ENCODE results near the gene AGBL4.

AGBL4 gene

DNA sequence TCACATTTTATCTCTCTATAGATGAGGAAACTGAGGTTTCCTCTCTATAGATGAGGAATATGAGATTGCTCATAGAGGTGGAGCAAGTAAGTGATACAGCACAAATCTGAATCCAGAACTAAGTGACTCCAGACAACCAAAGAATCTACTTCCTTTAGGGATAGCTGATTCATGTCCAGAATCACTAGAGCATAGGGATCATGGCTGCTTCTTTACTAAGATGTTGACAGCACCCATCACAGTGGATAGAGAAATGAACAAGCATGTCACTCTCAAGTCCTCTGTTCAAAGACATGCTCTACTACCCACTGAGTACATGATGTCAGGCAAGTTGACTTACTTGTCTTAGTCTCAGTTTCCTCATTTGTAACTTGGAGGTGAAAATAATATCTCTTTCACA lies 1435.7 kb downstream of the AGBL4 start:
- H3K9me3 ChIP-seq (ENCODE audit: control insufficient read depth, insufficient read depth, low read length) = no peaks in the 10 kb centered on the region
- no peaks in the 10 kb centered on the region for H3K36me3 ChIP-seq (ENCODE audit: insufficient read depth, low read length)
- no peak overlapping the region for H3K9ac ChIP-seq (ENCODE audit: low read depth, low read length)
- no peaks in the 10 kb centered on the region for H3K4me1 ChIP-seq (ENCODE audit: insufficient read depth, low read length)

GRCh38 chr1:48582408-48582807 lies 1441.3 kb downstream of the AGBL4 start:
- no peaks in the 10 kb centered on the region for H3K36me3 ChIP-seq (ENCODE audit: insufficient read depth, low read length)
- no peak overlapping the region for H3K9ac ChIP-seq (ENCODE audit: low read depth, low read length)
- no peaks in the 10 kb centered on the region for H3K4me1 ChIP-seq (ENCODE audit: insufficient read depth, low read length)
- H3K9me3 ChIP-seq (ENCODE audit: control insufficient read depth, insufficient read depth, low read length) = no peaks in the 10 kb centered on the region

- no peaks in the 10 kb centered on the region for H3K4me1 ChIP-seq (ENCODE audit: insufficient read depth, low read length)
- no peaks in the 10 kb centered on the region for H3K9me3 ChIP-seq (ENCODE audit: control insufficient read depth, insufficient read depth, low read length)
- no peaks in the 10 kb centered on the region for H3K36me3 ChIP-seq (ENCODE audit: insufficient read depth, low read length)
- no peak overlapping the region for H3K9ac ChIP-seq (ENCODE audit: low read depth, low read length)
Observed at GRCh38 chr1:48581270-48581669, 1442.5 kb downstream of the AGBL4 start.

DNA sequence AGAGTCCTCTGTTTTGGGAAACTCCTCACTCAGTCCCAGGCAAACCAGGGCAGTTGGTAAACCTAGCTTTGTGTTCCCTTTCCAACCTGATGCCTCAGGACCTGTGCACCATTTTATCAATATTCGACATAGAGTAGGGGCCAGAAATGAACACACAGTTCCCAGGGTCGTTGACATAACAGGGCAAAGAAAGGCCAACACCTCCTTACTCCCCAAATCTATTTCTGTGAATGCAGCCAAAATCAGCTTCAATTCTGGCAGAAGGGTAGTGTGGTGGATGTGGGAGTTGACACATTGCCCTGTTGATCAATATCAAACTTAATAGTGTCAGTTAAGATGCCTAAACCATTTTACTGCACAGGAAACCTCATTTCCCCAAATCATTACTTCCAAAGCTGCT lies 1447.2 kb downstream of the AGBL4 start:
- Histone ChIP-seq H3K9ac (ENCODE audit: low read depth, low read length) (no peak overlapping the region), H3K36me3 (ENCODE audit: insufficient read depth, low read length) (no peaks in the 10 kb centered on the region), H3K4me1 (ENCODE audit: insufficient read depth, low read length) (no peaks in the 10 kb centered on the region; the same call in 1 of the 2 replicates), H3K9me3 (ENCODE audit: control insufficient read depth, insufficient read depth, low read length) (no peaks in the 10 kb centered on the region)

DNA sequence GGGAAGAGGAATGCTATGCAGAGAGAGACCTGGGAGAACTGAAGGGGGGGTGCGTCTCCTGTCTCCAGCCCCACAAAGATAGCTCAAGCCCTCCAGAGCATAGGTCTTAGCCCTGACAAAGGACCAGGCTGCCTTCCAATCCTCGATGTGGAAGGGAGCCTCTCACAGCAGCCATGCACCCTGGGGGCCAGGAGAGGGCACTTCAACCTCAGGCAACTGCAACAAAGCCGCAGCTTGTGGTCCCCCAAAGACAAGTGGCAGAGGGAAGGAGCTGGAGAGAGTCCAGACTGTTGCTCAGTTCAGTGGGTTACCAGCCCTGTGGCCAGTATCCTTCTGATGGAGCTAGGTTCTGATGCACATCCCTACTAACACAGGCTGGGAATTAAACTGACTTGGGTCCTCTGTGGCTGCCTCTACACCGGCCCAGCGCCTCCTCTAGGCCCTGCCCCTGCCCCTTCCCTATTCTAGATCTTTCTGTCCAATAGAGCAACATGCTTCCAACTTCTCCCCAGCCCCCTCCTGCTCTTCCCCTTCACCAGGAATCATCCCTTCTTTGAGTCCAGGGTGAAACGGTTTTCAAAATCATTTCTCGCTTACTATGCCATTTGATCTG lies 1451.0 kb downstream of the AGBL4 start:
- Histone ChIP-seq H3K4me1 (ENCODE audit: insufficient read depth, low read length) (peaks cover 3% of the 10 kb centered on the region; the same call in 1 of the 2 replicates), H3K9ac (ENCODE audit: low read depth, low read length) (no peak overlapping the region), H3K36me3 (ENCODE audit: insufficient read depth, low read length) (no peaks in the 10 kb centered on the region), H3K9me3 (ENCODE audit: control insufficient read depth, insufficient read depth, low read length) (no peaks in the 10 kb centered on the region)

DNA sequence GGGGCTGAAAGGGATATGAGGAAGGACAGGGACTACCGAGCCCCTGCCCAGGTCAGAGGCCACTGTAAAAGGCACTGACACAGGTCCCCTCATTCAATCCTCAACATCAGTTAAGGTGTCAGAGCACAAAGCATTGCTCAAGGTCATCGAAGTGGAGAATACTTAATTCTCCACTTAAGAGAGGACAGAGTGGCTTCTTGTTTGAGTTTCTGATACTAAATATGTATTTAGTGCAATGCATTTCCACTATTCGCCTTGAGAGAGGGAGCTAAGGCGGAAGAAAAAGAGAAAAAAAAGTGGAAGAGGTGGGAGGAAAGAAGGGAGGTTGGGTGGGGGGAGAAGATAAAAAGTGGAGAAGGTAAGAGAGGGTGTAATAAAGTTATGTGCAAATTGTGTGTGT lies 1451.6 kb downstream of the AGBL4 start:
- no peaks in the 10 kb centered on the region for H3K9me3 ChIP-seq (ENCODE audit: control insufficient read depth, insufficient read depth, low read length)
- H3K9ac ChIP-seq (ENCODE audit: low read depth, low read length) = no peak overlapping the region
- peaks cover 3% of the 10 kb centered on the region; the same call in 1 of the 2 replicates for H3K4me1 ChIP-seq (ENCODE audit: insufficient read depth, low read length)
- H3K36me3 ChIP-seq (ENCODE audit: insufficient read depth, low read length) = no peaks in the 10 kb centered on the region

GRCh38 chr1:48571303-48571987 lies 1452.3 kb downstream of the AGBL4 start:
- H3K36me3 ChIP-seq (ENCODE audit: insufficient read depth, low read length) = no peaks in the 10 kb centered on the region
- no peaks in the 10 kb centered on the region for H3K9me3 ChIP-seq (ENCODE audit: control insufficient read depth, insufficient read depth, low read length)
- H3K9ac ChIP-seq (ENCODE audit: low read depth, low read length) = no peak overlapping the region
- H3K4me1 ChIP-seq (ENCODE audit: insufficient read depth, low read length) = peaks cover 3% of the 10 kb centered on the region; the same call in 1 of the 2 replicates

DNA sequence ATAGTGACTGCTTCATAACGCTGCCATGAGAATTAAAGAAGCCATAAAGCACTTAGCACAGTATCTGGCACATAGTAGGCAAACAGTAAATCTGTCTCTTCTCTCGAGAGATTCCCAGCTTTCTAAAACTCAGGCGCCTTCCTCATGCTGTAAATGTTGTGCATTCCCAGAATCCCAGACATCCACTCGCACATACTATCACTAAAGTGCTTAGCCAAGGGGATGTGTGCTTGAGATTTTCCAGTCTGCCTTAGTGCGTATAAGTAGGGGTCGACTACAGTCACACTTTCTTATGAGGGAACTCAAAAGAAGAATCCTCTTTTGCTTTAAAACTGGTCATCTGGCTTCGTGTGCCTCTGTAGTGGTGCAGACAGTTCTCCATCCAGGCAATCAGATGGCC lies 1453.2 kb downstream of the AGBL4 start:
- H3K4me1 ChIP-seq (ENCODE audit: insufficient read depth, low read length) = peaks cover 3% of the 10 kb centered on the region; the same call in 1 of the 2 replicates
- H3K9ac ChIP-seq (ENCODE audit: low read depth, low read length) = no peak overlapping the region
- H3K36me3 ChIP-seq (ENCODE audit: insufficient read depth, low read length) = no peaks in the 10 kb centered on the region
- H3K9me3 ChIP-seq (ENCODE audit: control insufficient read depth, insufficient read depth, low read length) = no peaks in the 10 kb centered on the region

- H3K36me3 ChIP-seq (ENCODE audit: insufficient read depth, low read length) = no peaks in the 10 kb centered on the region
- H3K4me1 ChIP-seq (ENCODE audit: insufficient read depth, low read length) = peaks cover 4% of the 10 kb centered on the region; the same call in 1 of the 2 replicates
- H3K9ac ChIP-seq (ENCODE audit: low read depth, low read length) = no peak overlapping the region
- H3K9me3 ChIP-seq (ENCODE audit: control insufficient read depth, insufficient read depth, low read length) = no peaks in the 10 kb centered on the region
Observed at GRCh38 chr1:48568501-48568900, 1455.3 kb downstream of the AGBL4 start.

GRCh38 chr1:48566492-48566891 lies 1457.3 kb downstream of the AGBL4 start:
- H3K36me3 ChIP-seq (ENCODE audit: insufficient read depth, low read length) = no peaks in the 10 kb centered on the region
- no peak overlapping the region for H3K9ac ChIP-seq (ENCODE audit: low read depth, low read length)
- no peaks in the 10 kb centered on the region for H3K9me3 ChIP-seq (ENCODE audit: control insufficient read depth, insufficient read depth, low read length)
- peaks cover 13% of the 10 kb centered on the region; the same call in 1 of the 2 replicates for H3K4me1 ChIP-seq (ENCODE audit: insufficient read depth, low read length)

- no peak overlapping the region for H3K9ac ChIP-seq (ENCODE audit: low read depth, low read length)
- H3K36me3 ChIP-seq (ENCODE audit: insufficient read depth, low read length) = no peaks in the 10 kb centered on the region
- H3K4me1 ChIP-seq (ENCODE audit: insufficient read depth, low read length) = peaks cover 10% of the 10 kb centered on the region; the same call in 1 of the 2 replicates
- no peaks in the 10 kb centered on the region for H3K9me3 ChIP-seq (ENCODE audit: control insufficient read depth, insufficient read depth, low read length)
Observed at GRCh38 chr1:48563021-48563420, 1460.7 kb downstream of the AGBL4 start.

DNA sequence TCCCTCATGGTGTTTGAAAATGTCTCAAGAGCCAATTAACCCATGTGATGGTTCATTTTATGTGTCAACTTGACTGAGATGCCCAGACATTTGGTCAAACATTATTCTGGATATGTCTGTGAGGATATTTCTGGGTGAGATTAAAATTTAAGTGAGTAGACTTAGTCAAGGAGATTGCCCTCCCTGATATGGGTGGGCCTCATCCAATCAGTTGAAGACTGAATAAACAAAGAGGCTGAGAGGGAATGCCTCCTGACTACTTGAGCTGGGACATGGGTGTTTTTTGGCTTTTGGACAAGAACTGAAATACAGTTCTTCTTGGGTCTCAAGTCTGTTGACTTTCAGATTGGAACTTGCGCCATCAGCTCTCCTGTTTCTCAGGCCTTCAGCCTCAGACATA lies 1462.3 kb downstream of the AGBL4 start:
- peaks cover 10% of the 10 kb centered on the region; the same call in 1 of the 2 replicates for H3K4me1 ChIP-seq (ENCODE audit: insufficient read depth, low read length)
- H3K36me3 ChIP-seq (ENCODE audit: insufficient read depth, low read length) = no peaks in the 10 kb centered on the region
- no peak overlapping the region for H3K9ac ChIP-seq (ENCODE audit: low read depth, low read length)
- H3K9me3 ChIP-seq (ENCODE audit: control insufficient read depth, insufficient read depth, low read length) = no peaks in the 10 kb centered on the region

- Histone ChIP-seq H3K9me3 (ENCODE audit: control insufficient read depth, insufficient read depth, low read length) (no peaks in the 10 kb centered on the region), H3K4me1 (ENCODE audit: insufficient read depth, low read length) (peaks cover 10% of the 10 kb centered on the region; the same call in 1 of the 2 replicates), H3K9ac (ENCODE audit: low read depth, low read length) (no peak overlapping the region), H3K36me3 (ENCODE audit: insufficient read depth, low read length) (no peaks in the 10 kb centered on the region)
Observed at GRCh38 chr1:48560577-48560976, 1463.2 kb downstream of the AGBL4 start.

- no peaks in the 10 kb centered on the region for H3K36me3 ChIP-seq (ENCODE audit: insufficient read depth, low read length)
- no peak overlapping the region for H3K9ac ChIP-seq (ENCODE audit: low read depth, low read length)
- peaks cover 10% of the 10 kb centered on the region; the same call in 1 of the 2 replicates for H3K4me1 ChIP-seq (ENCODE audit: insufficient read depth, low read length)
- H3K9me3 ChIP-seq (ENCODE audit: control insufficient read depth, insufficient read depth, low read length) = no peaks in the 10 kb centered on the region
Observed at GRCh38 chr1:48560116-48560515, 1463.6 kb downstream of the AGBL4 start.

- no peak overlapping the region for H3K9ac ChIP-seq (ENCODE audit: low read depth, low read length)
- no peaks in the 10 kb centered on the region for H3K36me3 ChIP-seq (ENCODE audit: insufficient read depth, low read length)
- H3K4me1 ChIP-seq (ENCODE audit: insufficient read depth, low read length) = peaks cover 8% of the 10 kb centered on the region; the same call in 1 of the 2 replicates
- no peaks in the 10 kb centered on the region for H3K9me3 ChIP-seq (ENCODE audit: control insufficient read depth, insufficient read depth, low read length)
Observed at GRCh38 chr1:48558366-48558765, 1465.4 kb downstream of the AGBL4 start.

All from ES-I3 (cell line).